AG09319 (cell line): Measurements from ENCODE around the gene SARS1.

Experiments used
- DNase-seq: peaks from one replicate; pipeline ENCODE4 v3.0.0-alpha.2; 2010; ENCODE audit warnings: low read depth; ENCODE audit errors: extremely low read depth
- TF ChIP-seq, protein P1 (sequence below): IDR thresholded peaks from 2 replicates; pipeline ENCODE4 v1.5.1; 2011; ENCODE audit warnings: low read depth, mild to moderate bottlenecking, inconsistent platforms, low read length, moderate library complexity

SARS1 gene

DNA sequence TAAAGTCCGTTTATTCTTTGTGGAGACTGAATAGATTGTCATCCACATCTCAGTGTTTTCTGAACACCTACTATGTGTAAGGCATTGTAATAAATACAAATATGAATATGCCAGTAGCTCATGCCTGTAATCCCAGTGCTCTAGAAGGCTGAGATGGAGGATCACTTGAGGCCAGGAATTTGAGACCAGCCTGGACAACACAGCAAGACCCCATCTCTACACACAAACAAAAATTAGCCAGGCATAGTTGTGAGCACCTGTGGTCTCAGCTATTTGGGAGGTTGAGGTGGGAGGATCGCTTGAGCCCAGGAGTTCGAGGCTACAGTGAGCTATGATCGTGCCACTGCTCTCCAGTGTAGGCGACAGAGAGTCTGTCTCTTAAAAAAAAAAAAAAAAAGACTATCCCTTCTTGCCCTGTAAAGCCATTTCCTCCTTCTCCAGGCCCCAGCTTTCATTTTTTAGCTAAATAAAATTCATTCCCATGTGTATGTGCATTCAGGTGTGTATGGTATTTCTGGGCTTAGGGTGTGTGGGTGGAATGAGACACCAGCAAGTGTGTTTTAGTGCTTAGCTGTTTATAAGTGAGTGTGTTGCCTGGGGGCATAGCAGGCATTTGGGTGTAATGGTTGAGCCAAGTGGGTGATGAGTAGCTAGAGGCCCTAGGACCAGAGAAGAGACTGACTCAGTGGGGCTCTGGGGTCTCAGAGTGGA is 43.4 kb downstream of the SARS1 start:
- TF ChIP-seq, protein P1, sequence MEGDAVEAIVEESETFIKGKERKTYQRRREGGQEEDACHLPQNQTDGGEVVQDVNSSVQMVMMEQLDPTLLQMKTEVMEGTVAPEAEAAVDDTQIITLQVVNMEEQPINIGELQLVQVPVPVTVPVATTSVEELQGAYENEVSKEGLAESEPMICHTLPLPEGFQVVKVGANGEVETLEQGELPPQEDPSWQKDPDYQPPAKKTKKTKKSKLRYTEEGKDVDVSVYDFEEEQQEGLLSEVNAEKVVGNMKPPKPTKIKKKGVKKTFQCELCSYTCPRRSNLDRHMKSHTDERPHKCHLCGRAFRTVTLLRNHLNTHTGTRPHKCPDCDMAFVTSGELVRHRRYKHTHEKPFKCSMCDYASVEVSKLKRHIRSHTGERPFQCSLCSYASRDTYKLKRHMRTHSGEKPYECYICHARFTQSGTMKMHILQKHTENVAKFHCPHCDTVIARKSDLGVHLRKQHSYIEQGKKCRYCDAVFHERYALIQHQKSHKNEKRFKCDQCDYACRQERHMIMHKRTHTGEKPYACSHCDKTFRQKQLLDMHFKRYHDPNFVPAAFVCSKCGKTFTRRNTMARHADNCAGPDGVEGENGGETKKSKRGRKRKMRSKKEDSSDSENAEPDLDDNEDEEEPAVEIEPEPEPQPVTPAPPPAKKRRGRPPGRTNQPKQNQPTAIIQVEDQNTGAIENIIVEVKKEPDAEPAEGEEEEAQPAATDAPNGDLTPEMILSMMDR = no peak
- no peak for DNase-seq

DNA sequence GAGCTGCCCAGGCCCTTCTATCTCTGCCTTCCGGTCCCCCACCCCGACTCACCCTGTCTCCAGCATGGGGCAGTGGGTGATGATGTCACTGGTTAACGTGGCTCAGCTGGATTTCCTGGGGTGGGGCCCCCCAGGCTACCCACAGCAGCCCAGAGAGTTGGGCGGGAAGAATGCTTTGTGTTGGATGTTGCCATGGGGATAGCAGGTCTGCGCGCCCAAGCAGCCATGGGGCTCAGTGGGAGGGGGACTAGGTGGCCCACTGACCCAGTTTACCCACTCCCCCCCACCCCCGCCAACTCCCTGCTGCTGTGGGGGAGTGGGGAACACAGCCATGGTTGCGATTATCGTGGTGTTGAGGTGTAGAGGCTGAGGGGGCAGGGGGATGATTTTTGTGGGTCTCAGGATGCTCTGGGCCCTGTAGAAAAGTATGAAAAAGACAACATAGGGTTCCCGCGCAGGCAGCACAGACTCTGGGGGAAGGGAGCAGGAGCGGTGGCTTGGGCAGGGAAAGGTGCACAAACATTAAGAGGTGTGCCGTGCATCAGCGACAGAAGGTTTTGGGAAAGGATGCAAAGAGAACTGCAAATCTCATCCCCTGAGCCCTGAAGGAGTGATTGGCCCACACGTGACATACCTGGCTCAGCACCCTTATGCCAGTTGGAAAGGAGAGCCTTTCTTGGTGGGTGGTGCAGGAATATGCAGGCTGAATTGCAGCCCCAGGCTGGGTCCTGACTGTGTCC is 44.1 kb downstream of the SARS1 start:
- TF ChIP-seq, protein P1 = no peak

DNA sequence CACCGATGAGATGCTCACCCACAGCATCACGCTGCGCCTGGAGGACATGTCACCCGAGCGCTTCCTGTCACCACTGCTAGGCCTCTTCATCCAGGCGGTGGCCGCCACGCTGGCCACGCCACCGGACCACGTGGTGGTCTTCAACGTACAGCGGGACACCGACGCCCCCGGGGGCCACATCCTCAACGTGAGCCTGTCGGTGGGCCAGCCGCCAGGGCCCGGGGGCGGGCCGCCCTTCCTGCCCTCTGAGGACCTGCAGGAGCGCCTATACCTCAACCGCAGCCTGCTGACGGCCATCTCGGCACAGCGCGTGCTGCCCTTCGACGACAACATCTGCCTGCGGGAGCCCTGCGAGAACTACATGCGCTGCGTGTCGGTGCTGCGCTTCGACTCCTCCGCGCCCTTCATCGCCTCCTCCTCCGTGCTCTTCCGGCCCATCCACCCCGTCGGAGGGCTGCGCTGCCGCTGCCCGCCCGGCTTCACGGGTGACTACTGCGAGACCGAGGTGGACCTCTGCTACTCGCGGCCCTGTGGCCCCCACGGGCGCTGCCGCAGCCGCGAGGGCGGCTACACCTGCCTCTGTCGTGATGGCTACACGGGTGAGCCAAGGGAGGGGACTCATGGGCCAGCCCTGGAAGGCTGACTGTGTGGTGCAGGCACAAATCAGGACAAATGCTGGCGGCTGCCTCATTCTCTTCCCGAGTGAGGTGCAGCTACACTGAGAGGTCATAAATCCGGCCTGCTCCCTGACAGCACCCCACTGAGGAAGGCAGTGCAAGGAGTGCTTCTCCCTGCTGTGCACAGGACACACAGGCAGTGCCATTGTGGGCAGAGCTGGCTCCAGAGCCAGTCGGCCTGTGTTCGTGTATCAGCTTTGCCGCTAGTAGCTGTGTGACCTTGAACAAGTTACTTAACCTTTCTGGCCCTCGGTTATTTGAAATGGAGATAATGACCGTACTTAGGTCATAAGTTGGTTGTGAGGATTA is 45.1 kb downstream of the SARS1 start:
- DNase-seq = no peak

More for the DNA sequence above, 44.1 kb downstream of the SARS1 start:
- no peak for DNase-seq

DNA sequence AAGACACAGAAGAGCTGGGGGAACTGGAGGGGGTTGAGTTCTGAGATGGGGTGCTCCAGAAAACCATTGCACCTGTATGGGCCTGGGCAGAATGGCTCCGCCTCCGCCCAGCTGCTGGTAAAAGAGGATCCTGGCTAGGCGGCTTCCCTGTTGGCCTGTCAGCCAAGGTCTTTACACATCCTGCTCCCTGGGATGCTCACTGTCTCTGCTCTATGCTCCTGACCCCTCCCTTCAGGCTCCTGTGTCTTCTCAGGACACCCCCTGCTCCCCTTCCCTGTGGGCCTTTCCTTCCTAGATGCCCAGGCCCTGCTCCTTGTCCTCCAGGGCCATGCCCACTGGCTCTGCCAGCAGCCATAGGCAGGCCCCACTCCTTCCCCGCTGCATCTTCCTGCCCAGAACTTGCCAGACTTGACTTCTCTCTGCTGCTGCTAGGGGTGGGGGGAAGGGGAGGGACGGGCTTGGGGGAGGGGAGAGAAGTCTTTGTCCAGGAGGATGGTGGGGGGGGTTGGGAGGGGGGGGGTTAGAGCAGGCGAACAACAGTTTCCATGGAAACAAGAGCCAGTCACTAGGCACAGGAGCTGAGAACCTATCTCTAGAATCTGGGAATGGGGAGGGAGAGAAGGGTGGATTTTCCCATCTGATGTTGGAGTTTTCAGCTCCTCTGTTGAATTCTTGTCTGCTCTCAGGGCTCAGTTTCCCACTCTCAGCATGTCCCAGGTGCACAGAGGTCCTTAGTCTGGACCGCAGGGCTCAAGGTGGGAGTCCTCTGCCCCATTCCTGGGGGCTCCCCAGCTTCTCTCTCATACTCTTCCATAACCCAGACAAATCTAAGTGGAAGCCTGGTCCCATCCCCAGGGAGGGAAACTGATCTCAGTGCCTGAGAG is 46.2 kb downstream of the SARS1 start:
- DNase-seq = no peak
- TF ChIP-seq, protein P1 = no peak

More for the DNA sequence above, 45.1 kb downstream of the SARS1 start:
- TF ChIP-seq, protein P1 = no peak

DNA sequence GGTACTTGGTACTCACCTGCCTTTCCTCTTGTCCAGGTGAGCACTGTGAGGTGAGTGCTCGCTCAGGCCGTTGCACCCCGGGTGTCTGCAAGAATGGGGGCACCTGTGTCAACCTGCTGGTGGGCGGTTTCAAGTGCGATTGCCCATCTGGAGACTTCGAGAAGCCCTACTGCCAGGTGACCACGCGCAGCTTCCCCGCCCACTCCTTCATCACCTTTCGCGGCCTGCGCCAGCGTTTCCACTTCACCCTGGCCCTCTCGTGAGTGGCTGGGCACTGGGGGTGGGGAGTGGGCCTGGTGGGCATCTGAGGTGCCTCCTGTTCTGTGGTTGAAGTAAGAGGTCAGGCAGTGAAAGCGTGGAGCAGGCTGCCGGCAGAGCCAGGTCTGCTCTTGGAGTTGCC is 47.3 kb downstream of the SARS1 start:
- TF ChIP-seq, protein P1 = no peak
- no peak for DNase-seq

DNA sequence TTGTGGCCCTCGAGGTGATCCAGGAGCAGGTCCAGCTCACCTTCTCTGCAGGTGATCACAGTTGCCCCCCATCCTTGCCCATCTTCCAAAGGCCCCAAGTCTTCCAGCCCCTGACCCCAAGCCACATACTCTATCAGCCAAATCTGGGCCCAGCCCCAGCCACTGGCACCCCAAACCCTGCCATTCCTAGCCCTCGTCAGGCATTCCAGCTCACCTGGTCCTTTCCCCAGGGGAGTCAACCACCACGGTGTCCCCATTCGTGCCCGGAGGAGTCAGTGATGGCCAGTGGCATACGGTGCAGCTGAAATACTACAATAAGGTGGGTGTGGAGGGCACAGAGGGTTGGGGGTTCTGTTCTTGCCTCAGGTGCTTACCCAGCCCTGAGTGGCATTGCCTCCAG is 47.9 kb downstream of the SARS1 start:
- no peak for DNase-seq
- TF ChIP-seq, protein P1 = no peak
